ENCODE measurements around the gene ADCY9.
"Not testable (repeated sequence)": the region's sequence is repeated elsewhere in the genome, so short reads cannot be mapped to it uniquely, and the experiment has no call there.

The ADCY9 gene

GRCh38 chr16:3950343-3951193 is 165.7 kb downstream of the ADCY9 start:
- Histone ChIP-seq H3K27ac (ENCODE audit: low read depth, low read length) (peak overlapping the region; percentile 93), H2AFZ (ENCODE audit: low read length, unreplicated experiment) (peak overlapping the region; percentile 82), H3K36me3 (ENCODE audit: insufficient read depth, low read length) (no peaks in the 10 kb centered on the region), H3K4me1 (ENCODE audit: control insufficient read depth, insufficient read depth, low read length, unreplicated experiment) (peaks cover 42% of the 10 kb centered on the region), H3K27me3 (ENCODE audit: insufficient read depth, low read length) (no peaks in the 10 kb centered on the region), H3K4me3 (ENCODE audit: low read depth, low read length) (peak overlapping the region; percentile 75), H3K79me2 (ENCODE audit: control insufficient read depth, insufficient read depth, low read length, unreplicated experiment) (peaks cover 7% of the 10 kb centered on the region)

GRCh38 chr16:3949946-3950342 is 166.3 kb downstream of the ADCY9 start:
- Histone ChIP-seq H3K36me3 (ENCODE audit: insufficient read depth, low read length) (no peaks in the 10 kb centered on the region), H3K4me1 (ENCODE audit: control insufficient read depth, insufficient read depth, low read length, unreplicated experiment) (peaks cover 46% of the 10 kb centered on the region), H3K4me3 (ENCODE audit: low read depth, low read length) (peak overlapping the region; percentile 75), H3K79me2 (ENCODE audit: control insufficient read depth, insufficient read depth, low read length, unreplicated experiment) (peaks cover 7% of the 10 kb centered on the region), H2AFZ (ENCODE audit: low read length, unreplicated experiment) (peak overlapping the region; percentile 82), H3K27me3 (ENCODE audit: insufficient read depth, low read length) (no peaks in the 10 kb centered on the region), H3K27ac (ENCODE audit: low read depth, low read length) (peak overlapping the region; percentile 93)

- Histone ChIP-seq H3K27ac (ENCODE audit: low read depth, low read length) (no peak overlapping the region), H3K27me3 (ENCODE audit: insufficient read depth, low read length) (no peaks in the 10 kb centered on the region)
Observed at GRCh38 chr16:3949287-3949686, 167.0 kb downstream of the ADCY9 start.

GRCh38 chr16:3948378-3948995 is 167.8 kb downstream of the ADCY9 start:
- Histone ChIP-seq H3K27me3 (ENCODE audit: insufficient read depth, low read length) (no peaks in the 10 kb centered on the region), H3K4me1 (ENCODE audit: control insufficient read depth, insufficient read depth, low read length, unreplicated experiment) (peaks cover 50% of the 10 kb centered on the region), H3K4me3 (ENCODE audit: low read depth, low read length) (no peak overlapping the region), H2AFZ (ENCODE audit: low read length, unreplicated experiment) (no peak overlapping the region), H3K36me3 (ENCODE audit: insufficient read depth, low read length) (no peaks in the 10 kb centered on the region), H3K27ac (ENCODE audit: low read depth, low read length) (no peak overlapping the region), H3K79me2 (ENCODE audit: control insufficient read depth, insufficient read depth, low read length, unreplicated experiment) (peaks cover 7% of the 10 kb centered on the region)

More at GRCh38 chr16:3949287-3949686, 167.0 kb downstream of the ADCY9 start:
- H3K4me1 ChIP-seq (ENCODE audit: control insufficient read depth, insufficient read depth, low read length, unreplicated experiment) = peaks cover 50% of the 10 kb centered on the region
- no peaks in the 10 kb centered on the region for H3K36me3 ChIP-seq (ENCODE audit: insufficient read depth, low read length)
- H3K79me2 ChIP-seq (ENCODE audit: control insufficient read depth, insufficient read depth, low read length, unreplicated experiment) = peaks cover 7% of the 10 kb centered on the region
- H3K4me3 ChIP-seq (ENCODE audit: low read depth, low read length) = peak overlapping the region; percentile 75
- no peak overlapping the region for H2AFZ ChIP-seq (ENCODE audit: low read length, unreplicated experiment)

GRCh38 chr16:3946604-3947180 is 169.6 kb downstream of the ADCY9 start:
- peaks cover 38% of the 10 kb centered on the region for H3K4me1 ChIP-seq (ENCODE audit: control insufficient read depth, insufficient read depth, low read length, unreplicated experiment)
- H3K27ac ChIP-seq (ENCODE audit: low read depth, low read length) = peak overlapping the region; percentile 76; the same call in 1 of the 2 replicates
- H3K79me2 ChIP-seq (ENCODE audit: control insufficient read depth, insufficient read depth, low read length, unreplicated experiment) = peaks cover 7% of the 10 kb centered on the region
- H3K36me3 ChIP-seq (ENCODE audit: insufficient read depth, low read length) = no peaks in the 10 kb centered on the region
- H3K4me3 ChIP-seq (ENCODE audit: low read depth, low read length) = no peak overlapping the region
- no peak overlapping the region for H2AFZ ChIP-seq (ENCODE audit: low read length, unreplicated experiment)
- H3K27me3 ChIP-seq (ENCODE audit: insufficient read depth, low read length) = no peaks in the 10 kb centered on the region

- Histone ChIP-seq H3K79me2 (ENCODE audit: control insufficient read depth, insufficient read depth, low read length, unreplicated experiment) (peaks cover 7% of the 10 kb centered on the region), H3K4me1 (ENCODE audit: control insufficient read depth, insufficient read depth, low read length, unreplicated experiment) (peaks cover 33% of the 10 kb centered on the region), H3K27ac (ENCODE audit: low read depth, low read length) (peak overlapping the region; percentile 76), H3K4me3 (ENCODE audit: low read depth, low read length) (0 out of 2 replicates have a peak overlapping the region, but pooled peaks have one; percentile 21), H3K36me3 (ENCODE audit: insufficient read depth, low read length) (no peaks in the 10 kb centered on the region), H2AFZ (ENCODE audit: low read length, unreplicated experiment) (no peak overlapping the region), H3K27me3 (ENCODE audit: insufficient read depth, low read length) (no peaks in the 10 kb centered on the region)
Observed at GRCh38 chr16:3945751-3946603, 170.3 kb downstream of the ADCY9 start.

GRCh38 chr16:3944457-3944856 is 171.8 kb downstream of the ADCY9 start:
- not testable (repeated sequence) for H3K27me3 ChIP-seq (ENCODE audit: insufficient read depth, low read length); H3K27ac ChIP-seq (ENCODE audit: low read depth, low read length); H3K4me3 ChIP-seq (ENCODE audit: low read depth, low read length)

GRCh38 chr16:3942146-3942545 is 174.1 kb downstream of the ADCY9 start:
- not testable (repeated sequence) for H3K36me3 ChIP-seq (ENCODE audit: insufficient read depth, low read length); H2AFZ ChIP-seq (ENCODE audit: low read length, unreplicated experiment)

More at GRCh38 chr16:3944457-3944856, 171.8 kb downstream of the ADCY9 start:
- not testable (repeated sequence) for H2AFZ ChIP-seq (ENCODE audit: low read length, unreplicated experiment); H3K79me2 ChIP-seq (ENCODE audit: control insufficient read depth, insufficient read depth, low read length, unreplicated experiment); H3K36me3 ChIP-seq (ENCODE audit: insufficient read depth, low read length)
- peaks cover 26% of the 10 kb centered on the region for H3K4me1 ChIP-seq (ENCODE audit: control insufficient read depth, insufficient read depth, low read length, unreplicated experiment)

GRCh38 chr16:3938843-3939624 is 177.2 kb downstream of the ADCY9 start:
- Histone ChIP-seq H3K36me3 (ENCODE audit: insufficient read depth, low read length) (no peaks in the 10 kb centered on the region), H2AFZ (ENCODE audit: low read length, unreplicated experiment) (peak overlapping the region; percentile 89), H3K27ac (ENCODE audit: low read depth, low read length) (no peak overlapping the region), H3K4me1 (ENCODE audit: control insufficient read depth, insufficient read depth, low read length, unreplicated experiment) (peaks cover 5% of the 10 kb centered on the region), H3K4me3 (ENCODE audit: low read depth, low read length) (peak overlapping the region; percentile 73), H3K27me3 (ENCODE audit: insufficient read depth, low read length) (no peaks in the 10 kb centered on the region), H3K79me2 (ENCODE audit: control insufficient read depth, insufficient read depth, low read length, unreplicated experiment) (no peaks in the 10 kb centered on the region)

More at GRCh38 chr16:3942146-3942545, 174.1 kb downstream of the ADCY9 start:
- H3K27me3 ChIP-seq (ENCODE audit: insufficient read depth, low read length); H3K27ac ChIP-seq (ENCODE audit: low read depth, low read length); H3K79me2 ChIP-seq (ENCODE audit: control insufficient read depth, insufficient read depth, low read length, unreplicated experiment); H3K4me3 ChIP-seq (ENCODE audit: low read depth, low read length): not testable (repeated sequence)
- H3K4me1 ChIP-seq (ENCODE audit: control insufficient read depth, insufficient read depth, low read length, unreplicated experiment) = peaks cover 22% of the 10 kb centered on the region
